HG02852 (cell line): Measurements from ENCODE around the gene RBMS3.

Experiments
- ATAC-seq: cut with Tn5 transposase; IDR thresholded peaks from one replicate; pipeline ENCODE4 v1.9.1; 2021; ENCODE audit warnings: mild to moderate bottlenecking, moderate library complexity; ENCODE audit not compliant: unreplicated experiment

RBMS3 gene

GRCh38 chr3:29275309-29275708, 5.6 kb upstream of the RBMS3 start:
- ATAC-seq = no peak

- no peak for ATAC-seq
Measured at GRCh38 chr3:29277249-29277648, 3.6 kb upstream of the RBMS3 start.

DNA sequence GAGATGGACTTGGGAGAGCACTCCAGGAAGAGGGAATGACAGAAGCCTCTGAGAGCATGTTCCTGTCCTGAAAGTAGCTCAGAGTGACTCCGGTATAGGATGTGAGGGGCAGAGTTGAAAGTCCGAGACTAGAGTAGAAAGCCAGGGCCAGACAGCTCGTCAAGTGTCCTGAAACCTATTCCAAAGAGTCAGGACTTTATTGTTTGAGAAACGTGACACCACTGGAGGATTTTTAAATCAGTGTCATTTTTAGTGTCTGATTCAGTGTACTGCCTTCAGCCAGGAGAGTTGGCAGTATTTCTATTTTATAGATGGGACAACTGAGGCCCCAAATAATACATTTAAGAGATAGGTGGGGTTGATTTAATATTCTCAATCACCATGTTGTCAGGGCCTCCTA, 1.6 kb upstream of the RBMS3 start:
- no peak for ATAC-seq

GRCh38 chr3:29279806-29280205, 1.1 kb upstream of the RBMS3 start:
- ATAC-seq = no peak

GRCh38 chr3:29281094-29281343, 148 bp downstream of the RBMS3 start:
- no peak for ATAC-seq

DNA sequence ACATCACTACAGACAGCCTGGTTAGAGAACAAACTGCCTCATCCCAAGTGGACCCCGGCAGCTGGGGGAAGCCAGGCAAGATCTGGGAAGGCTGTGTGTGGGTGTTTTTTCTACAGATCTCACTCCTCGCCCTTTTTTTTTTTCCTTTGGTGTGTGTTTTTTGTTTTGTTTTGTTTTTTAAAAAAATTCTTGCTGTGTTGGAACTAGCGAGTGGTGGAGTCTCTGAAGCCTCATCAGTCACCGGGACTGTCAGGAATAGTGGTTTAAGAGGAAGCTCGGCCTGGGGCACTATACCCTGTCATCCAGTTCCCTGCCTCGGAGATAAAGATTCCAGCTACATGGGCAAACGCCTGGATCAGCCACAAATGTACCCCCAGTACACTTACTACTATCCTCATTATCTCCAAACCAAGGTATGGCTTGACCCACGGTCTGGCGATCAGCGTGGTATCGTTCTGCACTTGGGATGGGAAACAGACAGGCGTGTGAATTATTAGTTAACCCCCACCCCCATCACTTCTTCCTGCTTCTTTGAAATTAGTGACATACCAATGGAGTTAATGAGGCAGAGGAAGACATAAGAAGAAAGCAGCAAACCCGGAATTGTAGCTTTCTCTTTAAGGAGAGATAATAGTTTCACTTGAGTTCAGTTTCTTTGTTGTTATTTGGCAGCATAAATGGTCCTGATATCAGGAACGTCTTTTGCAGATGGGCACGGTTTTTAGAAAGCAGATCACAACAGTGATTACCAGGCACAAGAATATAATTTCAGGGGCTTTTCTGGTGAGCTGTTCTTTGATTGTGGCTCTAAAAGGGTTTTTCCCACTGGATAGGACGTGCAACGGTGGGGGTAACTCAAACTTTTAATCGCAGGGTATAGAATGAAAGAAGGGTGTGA, 722 bp downstream of the RBMS3 start:
- peak; percentile 66 for ATAC-seq

DNA sequence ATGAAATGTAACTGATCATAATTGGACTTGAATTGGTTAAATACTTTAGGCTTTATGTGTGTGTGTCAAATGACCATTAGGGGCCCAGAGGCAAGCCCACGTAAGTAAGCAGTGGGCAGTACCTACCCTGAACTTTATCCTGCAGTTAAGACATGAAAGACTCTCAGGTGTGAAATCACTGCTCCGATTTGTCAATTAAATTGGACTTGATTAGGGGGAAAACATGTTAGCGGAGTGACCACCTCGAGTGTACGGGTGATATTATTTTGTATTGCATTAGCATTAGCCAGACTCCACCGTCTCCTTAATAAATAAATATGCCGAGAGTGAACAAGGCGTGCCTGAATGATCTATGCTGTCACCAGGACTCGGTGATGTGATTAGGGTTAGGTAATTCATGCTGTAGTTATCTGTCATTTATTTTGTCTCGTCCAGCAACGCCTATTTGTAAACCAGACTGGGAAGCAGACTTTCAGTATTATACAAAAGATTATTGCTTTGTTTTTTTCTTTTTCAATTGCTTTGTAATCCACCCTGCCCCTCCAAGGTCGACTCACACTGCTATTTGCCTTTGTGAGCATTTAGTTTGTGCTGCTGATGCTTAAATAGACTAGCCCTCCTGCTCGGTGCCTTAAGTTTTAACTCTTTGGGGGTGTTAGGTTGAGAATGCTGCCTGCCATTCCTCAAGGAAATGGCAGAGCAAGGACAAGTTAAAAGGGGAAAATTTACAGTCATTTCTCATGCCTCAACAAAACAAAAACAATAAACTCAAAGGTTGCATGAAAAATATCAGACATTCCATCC, 1.8 kb downstream of the RBMS3 start:
- no peak for ATAC-seq

GRCh38 chr3:29283231-29284119, 2.6 kb downstream of the RBMS3 start:
- ATAC-seq = no peak

GRCh38 chr3:29284497-29284896, 3.6 kb downstream of the RBMS3 start:
- no peak for ATAC-seq

DNA sequence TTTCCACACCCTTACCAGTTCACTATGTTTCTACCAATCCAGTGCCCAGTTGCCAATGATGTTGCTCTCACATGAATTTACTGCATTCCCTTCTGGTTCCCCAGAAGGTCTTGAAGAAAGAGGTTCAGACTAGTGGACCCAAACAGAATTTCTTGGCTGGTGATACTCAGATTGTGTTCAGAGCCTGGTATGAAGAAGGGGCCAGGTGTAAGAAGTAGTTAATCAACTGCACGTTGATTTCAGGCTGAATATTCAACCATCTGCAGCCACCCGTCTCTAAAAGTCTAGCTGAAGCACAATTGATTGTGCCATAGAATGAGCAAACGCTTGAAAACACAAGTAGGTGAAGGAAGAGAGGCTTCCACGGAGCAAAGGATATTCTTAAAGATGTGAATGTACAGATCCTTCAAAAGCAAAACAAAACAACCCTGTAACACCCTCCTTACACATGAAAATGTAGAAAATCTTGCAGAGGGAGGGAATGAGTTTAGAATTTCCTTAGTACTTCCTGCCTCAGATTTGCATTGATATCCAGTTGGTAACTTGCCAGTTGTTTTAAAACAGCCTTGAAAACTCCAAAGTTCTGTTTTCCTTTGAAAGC, 4.7 kb downstream of the RBMS3 start:
- ATAC-seq = no peak

DNA sequence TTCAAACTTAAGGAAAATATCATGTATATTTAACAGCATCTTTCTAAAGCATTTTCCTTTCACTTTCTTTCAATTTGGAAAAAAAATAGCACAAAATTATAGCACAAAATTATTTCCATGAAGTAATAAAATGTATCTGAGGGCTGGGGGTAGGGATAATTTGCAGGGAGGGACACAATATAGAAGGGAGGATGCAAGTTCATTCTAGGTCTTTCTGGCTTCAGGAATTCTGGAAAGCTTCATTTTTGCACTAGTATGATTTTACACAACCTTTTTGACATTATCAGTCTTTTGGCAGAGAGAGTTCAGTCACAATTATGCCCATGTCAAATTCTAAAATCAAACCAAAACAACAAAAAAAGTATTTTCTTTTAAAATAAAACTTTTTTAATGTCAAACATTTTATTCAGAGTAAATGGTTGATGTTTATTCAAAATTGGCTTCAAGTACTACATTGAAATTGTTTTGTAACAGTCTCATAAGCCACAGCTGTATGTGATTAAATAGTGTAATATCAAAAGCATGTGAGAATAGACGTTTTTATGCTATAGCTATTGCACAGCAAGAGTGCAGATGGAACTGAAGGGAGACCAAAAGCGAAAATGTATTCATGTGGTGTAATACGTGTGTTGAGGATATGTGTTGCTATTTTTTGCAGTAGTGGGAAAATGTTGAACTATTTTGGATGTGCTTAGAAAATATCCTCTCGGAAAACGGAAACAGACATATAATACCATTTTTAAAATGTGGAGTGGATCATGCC, 5.8 kb downstream of the RBMS3 start:
- ATAC-seq = no peak

DNA sequence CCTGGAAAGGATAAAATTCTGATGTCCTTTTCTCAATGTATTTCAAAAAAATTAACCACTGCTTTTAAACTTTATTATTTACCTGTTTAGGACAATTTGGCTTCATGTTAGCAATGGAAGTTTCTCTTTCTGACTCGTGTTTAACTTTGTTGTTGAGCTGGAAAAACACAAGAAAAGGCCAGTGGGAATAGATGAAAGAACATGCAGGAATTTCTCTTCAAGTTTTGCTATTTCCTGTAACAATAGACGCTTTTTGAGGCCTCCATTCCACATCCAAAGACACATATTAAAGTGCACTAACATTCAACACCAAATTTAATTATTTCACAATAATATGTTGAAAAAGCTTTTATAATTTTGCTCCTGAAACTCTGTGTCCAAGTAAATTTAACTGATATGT, 9.7 kb downstream of the RBMS3 start:
- no peak for ATAC-seq

DNA sequence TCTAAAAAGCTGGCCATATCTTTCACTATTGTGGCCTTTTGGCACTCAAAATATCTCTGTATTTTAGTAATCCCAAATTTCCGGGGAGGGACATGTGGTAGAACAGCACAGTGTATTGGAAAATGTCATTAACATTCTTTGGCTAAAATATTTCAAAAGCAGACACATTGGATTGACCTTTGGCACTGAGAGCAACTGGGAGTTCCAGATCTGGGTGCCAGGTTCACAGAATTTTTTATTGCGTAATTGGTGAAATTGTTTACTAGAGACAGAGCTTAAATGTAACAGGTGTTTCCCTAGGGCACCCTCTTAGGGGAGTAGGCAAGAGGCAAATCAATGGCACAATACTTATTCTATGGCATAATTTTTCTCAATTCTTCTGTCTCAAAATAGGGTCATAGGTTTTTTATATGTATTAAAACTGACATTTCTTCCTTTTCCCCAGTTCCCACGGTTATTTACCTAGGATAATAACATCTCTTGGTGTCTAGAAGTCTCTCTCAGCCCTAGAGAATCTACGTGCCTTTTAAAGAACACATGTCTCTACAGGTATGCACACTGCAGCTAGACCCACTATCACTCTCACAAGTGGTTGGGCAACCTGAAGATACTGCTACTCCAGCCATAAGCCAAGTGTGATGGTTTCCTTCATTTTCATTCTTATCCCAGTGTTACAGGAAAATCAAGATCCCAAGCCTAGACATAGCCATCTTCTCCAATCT, 10.6 kb downstream of the RBMS3 start:
- ATAC-seq = no peak

DNA sequence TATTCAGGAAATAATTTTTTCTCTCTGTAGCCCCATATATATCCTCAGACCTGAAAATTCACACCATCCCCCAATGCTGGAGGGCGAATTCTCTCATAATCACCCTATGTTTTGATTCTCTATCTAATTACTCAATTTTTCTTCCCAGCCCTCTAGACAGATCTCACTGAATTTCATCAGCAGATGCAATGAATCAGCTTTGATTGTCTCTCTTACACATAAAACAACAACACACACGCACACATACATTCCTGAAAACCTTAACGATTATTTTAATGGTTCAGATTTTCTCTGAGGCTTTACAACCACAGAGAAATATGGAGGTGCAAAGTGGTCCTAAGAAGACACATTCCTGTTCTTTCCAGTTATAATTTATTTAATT, 11.1 kb downstream of the RBMS3 start:
- no peak for ATAC-seq

- ATAC-seq = no peak
Measured at GRCh38 chr3:29293421-29293820, 12.6 kb downstream of the RBMS3 start.

GRCh38 chr3:29297998-29298397, 17.1 kb downstream of the RBMS3 start:
- ATAC-seq = no peak

DNA sequence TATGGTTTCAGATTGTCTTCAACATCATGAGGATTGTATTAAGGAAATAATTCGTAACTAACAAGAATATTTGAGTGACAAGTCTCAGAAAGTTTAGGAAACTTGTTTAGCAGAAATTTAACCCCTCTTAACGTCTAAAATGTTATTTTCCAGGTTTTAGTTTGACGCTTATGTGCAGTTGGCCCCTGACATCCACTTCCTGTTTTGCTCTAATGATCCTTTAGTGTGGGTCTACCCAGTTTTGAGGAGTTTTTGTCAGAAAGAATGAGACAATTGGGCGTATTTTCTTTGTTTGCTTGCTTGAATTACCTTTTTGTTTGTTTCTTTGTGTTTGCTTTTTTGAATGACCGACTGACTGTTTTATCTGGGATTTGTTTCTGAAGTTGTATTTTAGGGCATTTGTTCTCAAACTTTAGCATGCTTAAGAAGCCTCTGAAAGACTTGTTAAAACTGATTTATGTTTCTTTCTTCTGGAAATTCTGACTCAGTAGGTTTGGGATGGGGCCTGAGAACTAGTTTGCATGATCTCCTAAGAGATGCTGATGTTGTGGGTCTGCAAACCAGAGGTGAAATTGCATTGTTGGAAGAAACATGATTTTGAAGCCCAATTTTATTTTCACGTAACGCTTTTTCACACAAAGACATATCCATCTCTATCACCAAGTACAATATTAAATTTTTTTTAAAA, 20.6 kb downstream of the RBMS3 start:
- no peak for ATAC-seq

GRCh38 chr3:29302619-29303018, 21.7 kb downstream of the RBMS3 start:
- ATAC-seq = no peak

GRCh38 chr3:29307295-29307694, 26.4 kb downstream of the RBMS3 start:
- ATAC-seq = no peak
